ENCODE measurements around the gene TPCN2.

DNA sequence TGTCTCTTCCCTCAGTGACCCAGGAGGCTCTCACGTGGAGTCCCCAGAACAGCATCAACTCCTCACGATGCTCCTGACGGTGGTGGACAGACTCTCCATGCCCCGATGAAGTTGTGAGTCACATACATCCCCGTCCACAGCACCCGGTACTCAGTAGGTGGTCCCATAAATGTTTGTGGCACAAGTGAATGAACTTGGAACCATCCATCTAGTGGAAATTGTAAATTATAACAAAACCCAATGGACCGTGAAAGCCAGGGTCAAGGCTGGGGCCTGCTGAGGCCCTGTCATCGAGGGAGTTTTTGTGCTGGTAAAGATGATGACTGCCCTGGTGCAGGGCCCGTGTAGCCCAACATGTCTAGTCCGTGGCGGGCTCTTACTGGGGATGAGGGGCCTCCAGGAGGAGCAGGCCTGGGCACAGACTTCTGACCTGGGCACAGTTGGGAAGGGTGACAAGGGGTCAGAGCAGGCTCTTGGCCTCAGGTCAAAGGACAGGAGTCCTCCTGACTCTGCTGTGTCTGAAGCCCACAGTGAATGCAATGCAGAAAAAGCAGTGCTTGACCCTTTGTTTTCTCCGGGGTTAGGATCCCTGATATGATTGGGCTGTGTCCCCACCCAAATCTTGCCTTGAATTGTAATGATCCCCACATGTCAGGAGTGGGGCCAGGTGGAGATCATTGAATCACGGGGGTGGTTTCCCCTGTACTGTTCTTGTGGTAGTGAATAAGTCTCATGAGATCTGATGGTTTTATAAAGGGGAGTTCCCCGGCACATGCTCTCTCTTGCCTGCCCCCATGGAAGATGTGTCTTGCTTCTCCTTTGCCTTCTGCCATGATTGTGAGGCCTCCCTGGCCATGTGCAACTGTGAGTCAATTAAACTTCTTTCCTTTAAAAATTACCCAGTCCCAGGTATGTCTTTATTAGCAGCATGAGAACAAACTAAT, 87.0 kb downstream of the TPCN2 start:
- no peak for TF ChIP-seq TAF1 (IDR thresholded peaks at IDR 0.05; ENCODE audit: borderline replicate concordance, insufficient read depth, low read length)
- no peak for TF ChIP-seq POLR2AphosphoS5 (IDR thresholded peaks at IDR 0.05; ENCODE audit: low read depth, low read length)

All from PFSK-1 (cell line).